GM21381 (cell line): ENCODE results near the gene GRWD1.

Experiments
- ATAC-seq: cut with Tn5 transposase; IDR thresholded peaks from one replicate; pipeline ENCODE4 v1.9.1; 2021; ENCODE audit warnings: mild to moderate bottlenecking, moderate library complexity; ENCODE audit not compliant: unreplicated experiment

GRWD1 gene

GRCh38 chr19:48421548-48421947, 24.2 kb upstream of the GRWD1 start:
- ATAC-seq = no peak

GRCh38 chr19:48424694-48425219, 21.0 kb upstream of the GRWD1 start:
- no peak for ATAC-seq

- ATAC-seq = no peak
Observed at GRCh38 chr19:48428670-48429069, 17.1 kb upstream of the GRWD1 start.

DNA sequence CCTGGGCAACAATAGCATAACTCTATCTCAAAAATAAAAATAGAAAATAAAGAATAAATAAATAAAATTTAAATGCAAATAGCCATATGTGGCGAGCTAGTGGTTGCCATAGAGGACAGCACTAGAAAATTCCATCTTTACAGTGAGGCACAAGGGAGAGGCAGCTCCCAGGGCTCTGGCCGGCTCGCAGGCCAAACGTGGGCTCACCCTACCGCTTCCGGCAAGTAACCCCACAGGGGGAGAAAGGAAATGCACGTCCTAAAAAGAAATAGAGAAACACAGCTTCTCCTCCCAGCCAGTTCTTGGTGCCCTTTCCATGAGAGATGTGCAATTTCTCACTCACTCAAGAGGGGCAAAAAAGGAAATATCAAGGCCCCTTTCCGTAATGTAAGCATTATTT, 12.4 kb upstream of the GRWD1 start:
- no peak for ATAC-seq

DNA sequence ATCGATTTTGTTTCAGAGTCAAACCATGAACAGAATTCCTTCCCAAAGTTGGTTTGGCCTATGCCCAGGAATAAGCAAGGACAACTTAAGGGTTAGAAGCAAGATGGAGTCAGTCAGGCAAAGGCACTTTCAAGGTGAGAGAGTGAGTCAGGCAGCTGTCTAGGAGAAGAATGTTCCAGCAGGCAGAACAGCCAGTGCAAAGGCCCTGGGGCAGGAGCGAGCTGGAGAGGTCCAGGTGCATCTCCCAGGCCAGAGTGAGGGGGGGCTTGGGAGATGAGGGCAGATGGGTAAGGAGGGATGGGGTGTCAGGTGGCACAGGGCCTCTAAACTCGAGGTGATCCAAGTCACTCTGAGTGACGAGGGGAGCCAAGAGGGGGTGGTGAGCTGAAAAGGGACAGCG, 9.2 kb upstream of the GRWD1 start:
- ATAC-seq = no peak

DNA sequence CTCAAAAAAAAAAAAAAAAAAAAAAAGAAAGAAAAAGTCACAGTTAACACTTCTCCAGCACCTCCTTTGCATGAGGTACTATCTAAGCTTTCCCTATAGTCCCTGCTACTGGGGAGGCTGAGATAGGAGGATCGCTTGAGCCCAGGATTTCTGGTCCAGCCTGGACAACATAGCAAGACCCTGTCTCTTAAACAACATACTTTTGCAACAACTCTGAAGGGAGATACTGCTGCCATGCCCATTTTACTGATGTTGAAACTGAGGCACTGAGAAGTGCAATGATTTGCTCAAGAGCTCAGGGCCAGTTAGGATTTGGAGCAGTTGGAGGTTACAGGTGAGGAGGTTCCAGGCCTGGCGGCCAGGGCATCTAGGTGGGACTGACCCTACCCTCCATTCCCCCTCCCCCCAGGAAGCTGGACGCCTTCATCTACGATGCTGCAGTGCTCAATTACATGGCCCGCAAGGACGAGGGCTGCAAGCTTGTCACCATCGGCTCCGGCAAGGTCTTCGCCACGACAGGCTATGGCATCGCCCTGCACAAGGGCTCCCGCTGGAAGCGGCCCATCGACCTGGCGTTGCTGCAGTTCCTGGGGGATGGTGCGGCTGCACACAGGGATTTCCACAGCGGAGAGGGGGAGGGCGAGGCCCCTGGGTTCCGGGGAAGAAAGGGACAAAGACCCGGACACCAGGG, 4.3 kb upstream of the GRWD1 start:
- no peak for ATAC-seq

- ATAC-seq = no peak
Observed at GRCh38 chr19:48442116-48443035, 3.4 kb upstream of the GRWD1 start.

DNA sequence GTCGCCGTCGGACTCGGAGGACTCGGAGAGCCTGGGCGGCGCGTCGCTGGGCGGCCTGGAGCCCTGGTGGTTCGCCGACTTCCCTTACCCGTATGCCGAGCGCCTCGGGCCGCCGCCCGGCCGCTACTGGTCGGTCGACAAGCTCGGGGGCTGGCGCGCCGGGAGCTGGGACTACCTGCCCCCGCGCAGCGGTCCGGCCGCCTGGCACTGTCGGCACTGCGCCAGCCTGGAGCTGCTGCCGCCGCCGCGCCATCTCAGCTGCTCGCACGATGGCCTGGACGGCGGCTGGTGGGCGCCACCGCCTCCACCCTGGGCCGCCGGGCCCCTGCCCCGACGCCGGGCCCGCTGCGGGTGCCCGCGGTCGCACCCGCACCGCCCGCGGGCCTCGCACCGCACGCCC, 2.5 kb upstream of the GRWD1 start:
- no peak for ATAC-seq

DNA sequence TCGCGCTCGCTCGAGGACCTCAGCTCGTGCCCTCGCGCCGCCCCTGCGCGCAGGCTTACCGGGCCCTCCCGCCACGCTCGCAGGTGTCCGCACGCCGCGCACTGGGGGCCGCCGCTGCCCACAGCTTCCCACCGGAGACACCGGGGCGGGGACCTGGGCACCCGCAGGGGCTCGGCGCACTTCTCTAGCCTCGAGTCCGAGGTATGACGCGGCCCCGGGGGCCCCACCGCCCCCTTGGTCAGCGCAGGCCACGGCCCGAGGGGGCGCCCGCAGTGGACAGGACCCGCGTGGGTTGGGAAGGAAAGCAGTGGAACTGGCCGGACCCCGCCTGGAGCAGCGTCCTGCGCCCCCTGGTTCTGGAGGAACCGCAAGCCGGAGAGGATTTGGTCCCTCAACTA, 2.1 kb upstream of the GRWD1 start:
- ATAC-seq = no peak

DNA sequence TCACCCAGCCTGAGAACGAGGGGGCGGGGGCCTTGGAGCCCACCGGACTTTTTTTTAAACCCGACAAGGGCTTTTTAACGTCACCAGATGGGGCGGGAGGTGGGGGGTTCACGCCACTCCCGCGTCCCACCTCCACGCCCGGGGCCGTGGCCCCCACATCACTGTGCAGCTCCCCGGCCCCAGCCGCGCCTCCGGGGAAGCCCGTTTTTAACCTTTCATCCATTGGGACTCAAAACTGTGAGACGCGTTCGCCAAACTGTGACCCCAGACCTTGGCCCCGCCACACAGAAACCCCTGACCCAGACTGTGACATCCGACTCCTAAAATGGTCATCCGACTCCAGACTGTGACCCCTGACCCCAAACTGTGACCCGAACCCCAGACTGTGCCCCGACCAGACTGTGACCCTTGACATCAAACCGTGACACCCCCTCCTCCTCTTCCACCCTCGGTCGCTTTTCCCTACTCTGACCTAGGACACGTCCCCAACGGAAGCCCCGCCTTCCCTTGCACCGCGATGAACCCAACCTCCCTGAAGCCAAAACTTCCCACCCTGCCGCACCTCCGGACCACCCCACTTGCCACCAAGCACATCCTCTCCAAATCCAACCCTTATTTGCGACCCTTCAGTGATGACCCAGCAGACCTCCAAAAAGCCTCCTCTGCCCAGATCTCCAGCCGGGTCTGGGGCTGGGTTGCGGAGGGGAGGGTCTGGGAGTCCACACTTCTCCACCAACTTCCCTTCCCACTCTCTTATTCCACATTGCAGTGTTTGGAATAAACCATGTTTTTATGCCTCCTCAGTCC, 1.5 kb upstream of the GRWD1 start:
- ATAC-seq = no peak

GRCh38 chr19:48444936-48445200, 915 bp upstream of the GRWD1 start:
- ATAC-seq = no peak

- ATAC-seq = peak; percentile 12
Observed at GRCh38 chr19:48445256-48445605, 552 bp upstream of the GRWD1 start.

- ATAC-seq = no peak
Observed at GRCh38 chr19:48446579-48446978, 796 bp downstream of the GRWD1 start.

DNA sequence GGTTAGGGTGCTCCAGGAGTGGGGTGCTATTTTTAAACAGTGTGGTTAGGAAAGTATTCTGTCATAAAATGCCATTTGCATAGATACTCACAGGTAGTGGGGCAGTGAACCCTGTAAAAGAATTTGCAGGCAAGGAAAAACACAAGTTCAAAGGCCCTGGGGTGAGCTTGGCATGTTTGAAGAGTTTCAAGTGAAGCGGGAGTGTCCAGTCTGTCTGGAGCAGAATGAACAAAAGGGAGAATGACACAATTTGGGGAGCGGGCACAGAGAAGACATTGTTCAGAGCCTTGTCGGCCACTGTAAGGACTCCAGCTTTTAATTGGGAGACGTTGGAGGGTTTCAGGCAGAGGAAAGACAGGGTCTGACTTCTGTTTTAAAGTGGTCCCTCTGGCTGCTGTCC, 2.8 kb downstream of the GRWD1 start:
- no peak for ATAC-seq

DNA sequence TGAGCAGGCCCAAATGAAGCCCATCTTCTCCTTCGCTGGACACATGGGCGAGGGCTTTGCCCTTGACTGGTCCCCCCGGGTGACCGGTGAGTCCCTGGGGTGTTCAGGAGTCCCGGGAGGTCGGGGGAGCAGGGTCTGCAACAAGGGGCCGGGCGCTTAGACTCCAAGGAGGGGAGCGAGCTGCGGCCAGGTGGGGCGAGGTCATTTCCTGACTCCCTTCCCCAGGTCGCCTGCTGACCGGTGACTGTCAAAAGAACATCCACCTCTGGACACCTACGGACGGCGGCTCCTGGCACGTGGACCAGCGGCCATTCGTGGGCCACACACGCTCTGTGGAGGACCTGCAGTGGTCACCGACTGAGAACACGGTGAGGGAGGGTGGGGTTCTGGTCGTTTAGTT, 4.7 kb downstream of the GRWD1 start:
- no peak for ATAC-seq

DNA sequence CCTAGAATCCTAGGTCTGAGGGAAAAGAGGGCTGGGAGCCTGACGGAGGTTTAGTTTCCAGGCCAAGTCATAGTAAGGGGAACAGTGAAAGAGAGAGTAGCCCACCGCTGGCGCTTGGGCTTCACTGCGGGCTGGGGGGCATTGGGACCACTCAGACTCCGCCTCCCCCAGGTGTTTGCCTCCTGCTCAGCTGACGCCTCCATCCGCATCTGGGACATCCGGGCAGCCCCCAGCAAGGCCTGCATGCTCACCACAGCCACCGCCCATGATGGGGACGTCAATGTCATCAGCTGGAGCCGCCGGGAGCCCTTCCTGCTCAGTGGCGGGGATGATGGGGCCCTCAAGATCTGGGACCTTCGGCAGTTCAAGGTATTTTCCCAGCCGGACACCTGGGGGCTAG, 5.1 kb downstream of the GRWD1 start:
- ATAC-seq = no peak

GRCh38 chr19:48451624-48452023, 5.8 kb downstream of the GRWD1 start:
- no peak for ATAC-seq

DNA sequence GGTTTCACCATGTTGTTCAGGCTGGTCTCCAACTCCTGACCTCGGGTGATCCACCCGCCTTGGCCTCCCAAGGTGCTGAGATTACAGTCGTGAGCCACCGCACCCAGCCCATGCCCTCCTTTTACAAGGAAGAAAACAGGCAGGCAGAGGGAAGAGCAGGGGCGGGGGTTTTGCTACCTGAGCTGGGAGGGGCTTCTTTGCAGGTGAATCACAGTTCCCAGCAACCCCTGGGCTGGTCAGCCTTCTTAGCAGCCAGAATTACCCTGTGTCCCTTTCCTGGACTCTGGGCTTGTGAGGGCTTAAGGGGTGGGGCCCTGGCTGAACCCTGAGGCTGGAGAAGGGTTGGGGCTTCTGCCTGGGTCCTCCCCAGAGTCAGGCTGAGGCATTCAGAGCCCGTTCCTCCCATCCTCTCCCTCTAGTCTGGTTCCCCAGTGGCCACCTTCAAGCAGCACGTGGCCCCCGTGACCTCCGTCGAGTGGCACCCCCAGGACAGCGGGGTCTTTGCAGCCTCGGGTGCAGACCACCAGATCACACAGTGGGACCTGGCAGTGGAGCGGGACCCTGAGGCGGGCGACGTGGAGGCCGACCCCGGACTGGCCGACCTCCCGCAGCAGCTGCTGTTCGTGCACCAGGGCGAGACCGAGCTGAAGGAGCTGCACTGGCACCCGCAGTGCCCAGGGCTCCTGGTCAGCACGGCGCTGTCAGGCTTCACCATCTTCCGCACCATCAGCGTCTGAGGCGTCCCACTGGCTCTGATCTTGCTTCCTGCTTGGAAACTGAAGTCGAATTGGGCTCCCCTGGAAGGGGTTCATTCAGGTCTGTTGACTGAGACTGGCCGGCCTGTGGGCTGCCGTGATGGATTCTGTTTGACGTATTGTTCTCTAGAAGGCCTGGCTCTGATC, 6.8 kb downstream of the GRWD1 start:
- ATAC-seq = no peak

DNA sequence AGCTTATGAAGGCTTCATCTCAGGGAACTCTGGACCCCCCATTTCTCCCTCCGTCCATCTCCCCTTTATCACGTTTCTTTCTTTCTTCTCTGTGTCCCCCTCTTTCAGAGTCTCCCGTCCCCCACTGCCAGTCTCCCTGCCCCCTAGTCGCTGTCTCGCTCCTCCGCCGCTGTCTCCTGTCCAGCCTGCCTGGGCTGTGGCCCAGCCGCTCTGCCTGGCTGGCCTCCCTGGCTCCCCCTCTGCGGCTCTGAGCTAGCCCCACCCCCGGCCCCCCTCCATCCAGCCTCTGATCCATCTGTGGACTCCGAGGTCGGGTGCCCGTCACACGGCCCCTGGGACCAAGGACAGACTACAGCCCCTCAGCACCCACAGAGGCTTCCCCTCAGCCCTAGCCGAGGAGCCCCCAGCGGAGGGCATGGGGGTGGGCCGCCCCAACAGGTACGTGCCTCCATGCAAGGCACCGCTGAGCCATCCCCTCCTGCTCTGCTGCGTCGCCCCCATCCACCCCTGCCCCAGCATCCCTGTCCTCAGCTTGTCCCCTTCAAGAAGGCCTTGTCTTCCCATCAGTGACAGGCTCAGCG, 8.5 kb downstream of the GRWD1 start:
- ATAC-seq = no peak

DNA sequence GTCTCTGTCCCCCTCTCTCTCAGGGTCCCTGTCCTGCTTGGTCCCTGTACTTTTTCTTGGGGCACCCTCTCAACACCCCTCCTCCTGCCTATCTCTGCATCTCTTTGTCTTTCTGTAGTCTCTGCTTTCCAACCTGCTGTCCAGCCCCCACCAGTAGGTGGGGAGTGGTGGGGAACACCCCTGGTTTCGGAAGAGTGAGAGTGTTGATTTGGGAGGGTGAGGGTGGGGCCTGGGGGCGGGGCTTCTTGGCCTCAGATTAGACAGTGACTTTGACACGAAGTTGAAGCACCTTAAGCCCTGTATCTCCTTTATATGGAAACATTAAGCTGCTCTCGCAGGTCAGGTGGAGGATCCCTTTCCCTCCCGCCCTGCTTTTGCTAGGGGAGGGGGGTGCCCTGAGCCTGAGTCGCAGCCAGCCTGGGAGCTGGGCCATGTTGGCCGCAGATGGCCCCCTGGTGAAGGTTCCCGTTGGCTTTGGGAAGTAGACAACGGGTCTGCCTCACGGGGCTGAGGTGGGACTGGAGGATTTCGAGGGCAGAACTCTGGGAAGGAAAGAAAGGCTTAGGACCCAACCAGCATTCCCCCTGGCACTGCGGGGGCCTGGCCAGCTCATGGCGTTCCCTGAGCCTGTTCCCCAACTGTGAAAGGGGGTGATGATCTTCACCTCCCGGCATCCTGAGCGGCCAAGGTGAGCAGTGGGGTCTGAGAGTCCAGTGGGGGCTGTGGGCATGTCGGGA, 9.6 kb downstream of the GRWD1 start, which contains the start of gene KCNJ14:
Gene KCNJ14, plus strand, starts transcription at position 404 of the 737 bp plus-strand sequence. CDS start 6,151 bp downstream, outside the sequence.
- ATAC-seq = no peak
